Psoas muscle (tissue), 8 donors: ENCODE data around the gene TEDC2. TPM values are rescaled to one million over a fixed set of nuclear protein-coding genes. Genes with fewer than 3 reads are reported as not detected.

Source experiments
- ATAC-seq, 4 donors: fragments of 200-7000 bp; cut with Tn5 transposase; one replicate each; pipeline ENCODE4 v1.9.1; 2020; ENCODE audit warnings: moderate library complexity in 3 of 4, mild to moderate bottlenecking in 2 of 4
- DNase-seq, 2 donors: peaks; one replicate each; pipeline ENCODE4 v3.0.0-alpha.2; 2020
- H3K27ac ChIP-seq: fragments of 200-600 bp; one replicate; pipeline ENCODE4 v1.8.0; 2022
- H3K27me3 ChIP-seq, 3 donors: fragments of 200-600 bp in 1 of 3; one replicate each; pipeline versions ENCODE4 v1.6.1 to v1.8.0; 2013 to 2022; ENCODE audit warnings: low read length in 2 of 3, mild to moderate bottlenecking in 2 of 3, moderate library complexity in 1 of 3; ENCODE audit not compliant: insufficient read depth in 3 of 3
- H3K36me3 ChIP-seq, 2 donors: fragments of 200-600 bp in 1 of 2; one replicate each; pipeline versions ENCODE4 v1.6.1 to v1.8.0; 2013 to 2022; ENCODE audit warnings: low read depth in 1 of 2, mild to moderate bottlenecking in 1 of 2, moderate library complexity in 1 of 2; ENCODE audit not compliant: insufficient read depth in 1 of 2
- H3K4me1 ChIP-seq: fragments of 200-600 bp; one replicate; pipeline ENCODE4 v1.8.0; 2022
- H3K4me3 ChIP-seq: fragments of 200-600 bp; one replicate; pipeline ENCODE4 v1.8.0; 2022; ENCODE audit warnings: mild to moderate bottlenecking
- H3K9me3 ChIP-seq: fragments of 200-600 bp; one replicate; pipeline ENCODE4 v1.8.0; 2022
- CTCF ChIP-seq: fragments of 200-600 bp; IDR thresholded peaks from one replicate; pipeline ENCODE4 v1.8.0; 2022; ENCODE audit warnings: antibody characterized with exemption
- WGBS, 3 donors: extraction: QIAGEN DNeasy Blood & Tissue Kit; methylation state at CpG; one replicate each; pipeline versions ENCODE4 v1.1.6 to v1.1.7; 2013; 5-methylcytosine and 5-hydroxymethylcytosine counted together
- intact Hi-C, 2 donors: fragments of 100-400 bp; cut with DNase I; formaldehyde crosslinking; loops; one replicate each; pipeline versions ENCODE4 v1.11.0 to v1.14.2; 2022
- polyA plus RNA-seq, 3 donors: library from polyadenylated mRNA; stranded (reverse); fragments of 200-250 nt; gene quantifications; one replicate each; pipeline ENCODE4 v1.2.3, GENCODE V29; 2013
- total RNA-seq, 4 donors: library from RNA; stranded (reverse); fragmentation: NEBNext Ultra II Directional in 2 of 4; extraction: Animal tissue kit (Norgen Biotek cat#: 25700) in 2 of 4; gene quantifications; one replicate each; pipeline versions ENCODE4 v1.2.1 to v1.2.4, GENCODE V29; 2021 to 2023
- donor health status: healthy with polysubstance abuse.
- donor health status: DM: no; HTN: no; CAD: no; lungs with moderate emphysema.
- donor health status: Bipolar disorder and iron deficiency.
- donor health status: healthy.
- donor health status: DM: yes; HTN: yes; CAD: no.
- donor health status: DM: no; HTN: no; CAD: no.
- donor health status: DM: no; HTN: no; CAD: no.
- donor health status: DM: yes; HTN: yes; CAD: no.

Gene TEDC2
- total and polyA plus RNA-seq, 7 donors = 0.25 to 3.0 (median 0.61) TPM

DNA sequence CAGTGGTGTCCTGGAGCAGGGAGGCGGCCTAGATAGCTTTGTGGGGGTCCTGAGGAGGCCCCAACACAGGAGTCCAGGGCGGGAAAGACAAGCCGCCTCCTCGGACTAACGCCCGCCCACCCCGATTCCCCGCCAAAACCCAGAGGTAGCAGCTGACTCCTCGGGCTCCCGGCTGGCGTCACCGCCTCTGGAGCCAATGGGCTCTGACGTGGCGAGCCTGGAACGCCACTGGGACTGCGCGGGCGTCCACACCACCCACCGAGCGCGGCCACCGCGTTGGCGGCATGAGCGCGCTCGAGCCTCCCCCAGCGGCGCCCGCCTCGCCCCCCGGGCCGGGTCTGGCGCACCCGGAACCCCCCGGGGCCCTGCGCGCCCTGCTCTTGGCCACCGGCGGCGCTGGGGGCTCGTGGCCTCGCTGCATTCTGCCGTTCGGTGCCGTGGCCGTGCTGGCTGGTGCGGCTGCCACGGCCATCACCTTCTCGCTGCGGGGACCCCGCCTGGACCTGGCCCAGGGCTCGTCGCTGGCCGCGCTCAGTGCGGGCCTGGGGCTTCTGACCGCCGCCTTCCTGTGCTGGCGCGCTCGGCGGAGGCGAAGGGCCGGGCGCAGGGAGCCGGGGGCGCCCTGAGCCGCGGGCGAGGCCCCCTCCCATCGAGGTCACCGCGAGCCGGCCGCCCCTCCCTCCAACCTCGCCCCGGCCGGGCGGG is 7.8 kb downstream of the TEDC2 start:
- Histone ChIP-seq H3K27me3 (peaks cover 0 to 41% (median 3%) of the 10 kb centered on the region in 3 donors), H3K4me1 (peaks cover 26% of the 10 kb centered on the region), H3K36me3 (no peaks in the 10 kb centered on the region), H3K9me3 (no peaks in the 10 kb centered on the region), H3K27ac (no peak overlapping the region), H3K4me3 (peak overlapping the region; percentile 75)
- 0 to 2% (median 1%) methylated on average over 46 to 80 of the region's 80 CpGs for WGBS, 3 donors
- intact Hi-C loops = no loop called here
- TF ChIP-seq CTCF = peak; percentile 9
- ATAC-seq (peak; percentile 71 to 85 (median 80)), DNase-seq (peak; percentile 86 to 89)

- TF ChIP-seq CTCF = no peak
- 2 to 4% (median 3%) methylated on average over 33 to 38 of the region's 38 CpGs for WGBS, 3 donors
- no peak for DNase-seq
- Histone ChIP-seq H3K27ac (no peak overlapping the region), H3K36me3 (no peaks in the 10 kb centered on the region), H3K4me3 (peak overlapping the region; percentile 75), H3K4me1 (peaks cover 26% of the 10 kb centered on the region), H3K9me3 (no peaks in the 10 kb centered on the region), H3K27me3 (peaks cover 0 to 42% (median 3%) of the 10 kb centered on the region in 3 donors)
- ATAC-seq = peak in 3 of 4 donors; percentile 12 to 26 (median 25)
- intact Hi-C loops = no loop called here
Observed at GRCh38 chr16:2468233-2468724, 8.4 kb downstream of the TEDC2 start.

DNA sequence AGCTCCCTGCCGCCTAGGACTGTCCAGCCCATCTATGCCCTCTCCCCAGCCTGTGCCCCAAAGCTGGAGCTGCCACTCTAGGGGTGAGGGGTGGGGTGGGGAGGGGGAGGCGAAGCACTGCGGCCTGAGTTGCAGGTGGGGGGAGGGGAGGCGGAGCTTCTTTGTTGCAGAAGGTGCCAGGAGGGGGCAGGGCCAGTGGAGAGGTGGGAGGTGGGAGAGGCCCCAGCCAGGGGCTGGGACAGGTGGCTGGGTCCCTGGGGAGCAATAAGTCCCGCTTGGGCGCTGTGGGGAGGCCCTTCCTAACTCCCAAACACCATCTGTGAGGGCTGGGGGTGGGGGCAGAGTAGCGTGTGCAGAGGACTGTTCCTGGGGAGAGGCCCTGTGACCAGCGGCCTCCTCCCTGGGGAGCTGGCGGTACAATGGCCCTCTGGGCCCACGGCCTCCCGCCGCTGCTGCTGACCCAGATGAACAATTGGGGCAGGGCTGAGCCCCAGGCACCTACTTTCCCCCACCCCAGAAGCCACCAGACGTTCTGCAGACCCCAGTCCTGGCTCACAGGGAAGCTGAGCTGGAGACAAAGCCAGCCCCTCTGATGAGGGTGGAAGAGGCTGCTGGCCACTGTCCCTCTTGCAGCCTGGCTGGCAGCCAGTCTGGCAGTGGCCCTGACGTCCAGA is 9.0 kb downstream of the TEDC2 start:
- no peak for TF ChIP-seq CTCF
- ATAC-seq = peak in 3 of 4 donors; percentile 14 to 21 (median 19)
- Histone ChIP-seq H3K4me1 (peaks cover 30% of the 10 kb centered on the region), H3K9me3 (no peaks in the 10 kb centered on the region), H3K36me3 (no peaks in the 10 kb centered on the region), H3K27ac (no peak overlapping the region), H3K4me3 (peak overlapping the region; percentile 75), H3K27me3 (peaks cover 0 to 42% (median 3%) of the 10 kb centered on the region in 3 donors)
- intact Hi-C loops = no loop called here
- 5 to 12% (median 11%) methylated on average over 13 to 14 of the region's 14 CpGs for WGBS, 3 donors
- DNase-seq = no peak

- ATAC-seq (no peak), DNase-seq (no peak)
- H3K4me1 ChIP-seq = peaks cover 30% of the 10 kb centered on the region
- no peak overlapping the region for H3K27ac ChIP-seq
- H3K36me3 ChIP-seq = no peaks in the 10 kb centered on the region
- H3K9me3 ChIP-seq = no peaks in the 10 kb centered on the region
- intact Hi-C loops = no loop called here
- 39 to 59% (median 40%) methylated on average over 16 of the region's 16 CpGs for WGBS, 3 donors
- H3K27me3 ChIP-seq = peaks cover 0 to 42% (median 3%) of the 10 kb centered on the region in 3 donors
- TF ChIP-seq CTCF = no peak
- peak overlapping the region; percentile 75 for H3K4me3 ChIP-seq
Observed at GRCh38 chr16:2469399-2470233, 9.7 kb downstream of the TEDC2 start.
